OCI-LY7 (cell line): ENCODE results near the gene KCNE5. TPM values are rescaled to one million over a fixed set of nuclear protein-coding genes. Genes with fewer than 3 reads are reported as not detected.
"Not testable (repeated sequence)": the region's sequence is repeated elsewhere in the genome, so short reads cannot be mapped to it uniquely, and the experiment has no call there.

Source experiments
- BruUV-seq: library from RNA; stranded (reverse); fragments of 400-500 nt; replicated peaks from 2 replicates; lab custom pipeline; 2021; lab: Mats Ljungman, UMichigan
- CTCF ChIA-PET: fragments of 300-600 bp; sonication (Branson Sonifier 250); formaldehyde crosslinking; loops from one replicate; lab custom pipeline; 2022; ENCODE audit warnings: antibody characterized with exemption; ENCODE audit not compliant: unreplicated experiment; lab: Charles Lee
- POLR2A ChIA-PET: fragments of 300-600 bp; sonication (Branson Sonifier 250); formaldehyde crosslinking; loops from one replicate; lab custom pipeline; 2022; ENCODE audit warnings: antibody characterized with exemption; lab: Charles Lee
- DNase-seq: peaks from one replicate; pipeline ENCODE4 v3.0.0-alpha.2; 2015; ENCODE audit warnings: low spot score
- H2AFZ ChIP-seq: fragments of 200-600 bp; sonication (generic), shearing (Covaris generic); 2 replicates; pipeline ENCODE4 v1.6.1; 2014; ENCODE audit warnings: mild to moderate bottlenecking, antibody characterized with exemption, low read length, moderate library complexity
- H3K27ac ChIP-seq: fragments of 200-600 bp; sonication (generic); 2 replicates; pipeline ENCODE4 v1.5.1; 2014; ENCODE audit warnings: mixed run types, low read depth, mild to moderate bottlenecking, moderate library complexity, low read length, inconsistent platforms; ENCODE audit not compliant: poor library complexity, severe bottlenecking
- H3K36me3 ChIP-seq: fragments of 200-600 bp; sonication (generic); 2 replicates; pipeline ENCODE4 v1.6.1; 2014; ENCODE audit warnings: mild to moderate bottlenecking, antibody characterized with exemption, low read length, moderate library complexity, mixed read lengths; ENCODE audit not compliant: insufficient read depth
- H3K4me1 ChIP-seq: fragments of 200-600 bp; sonication (generic); 2 replicates; pipeline ENCODE4 v1.5.1; 2014; ENCODE audit warnings: mild to moderate bottlenecking, low read length; ENCODE audit not compliant: insufficient read depth, poor library complexity, severe bottlenecking
- H3K4me2 ChIP-seq: fragments of 200-600 bp; sonication (generic); 2 replicates; pipeline ENCODE4 v1.6.1; 2014; ENCODE audit warnings: mild to moderate bottlenecking, low read length
- H3K4me3 ChIP-seq: fragments of 200-600 bp; sonication (generic); 2 replicates; pipeline ENCODE4 v1.5.1; 2014; ENCODE audit warnings: mild to moderate bottlenecking, low read depth, low read length; ENCODE audit not compliant: poor library complexity, severe bottlenecking
- H3K79me2 ChIP-seq: fragments of 200-600 bp; sonication (generic); 2 replicates; pipeline ENCODE4 v1.6.1; 2016; ENCODE audit warnings: low read depth, mild to moderate bottlenecking, low read length, moderate library complexity, mixed read lengths; ENCODE audit not compliant: insufficient read depth
- H3K9me2 ChIP-seq: fragments of 200-600 bp; sonication (generic); 2 replicates; pipeline ENCODE4 v1.6.1; 2016; ENCODE audit warnings: mild to moderate bottlenecking, low read length, mixed read lengths; ENCODE audit not compliant: insufficient read depth
- H3K9me3 ChIP-seq: fragments of 200-600 bp; sonication (generic); 2 replicates; pipeline ENCODE4 v1.6.1; 2014; ENCODE audit warnings: mild to moderate bottlenecking, mixed run types, low read length, mixed read lengths
- H4K20me1 ChIP-seq: fragments of 200-600 bp; sonication (generic); 2 replicates; pipeline ENCODE4 v1.6.1; 2014; ENCODE audit warnings: mild to moderate bottlenecking, antibody characterized with exemption, low read length, moderate library complexity, mixed read lengths; ENCODE audit not compliant: insufficient read depth
- CTCF ChIP-seq: fragments of 200-600 bp; sonication (generic); conservative IDR thresholded peaks from 2 replicates; pipeline ENCODE4 v1.5.1; 2014; ENCODE audit warnings: mild to moderate bottlenecking, antibody characterized with exemption, low read length, moderate library complexity, mixed read lengths
- EZH2phosphoT487 ChIP-seq: fragments of 200-600 bp; sonication (generic); IDR thresholded peaks from 2 replicates; pipeline ENCODE4 v1.6.1; 2018; ENCODE audit warnings: low read depth, borderline replicate concordance, mild to moderate bottlenecking, mixed run types, antibody characterized with exemption, low read length, moderate library complexity, mixed read lengths
- intact Hi-C: fragments of 100-400 bp; cut with micrococcal nuclease; formaldehyde crosslinking; loops from one replicate; pipeline ENCODE4 v1.10.0; 2022; ENCODE audit not compliant: unreplicated experiment
- total RNA-seq, 2 experiments: library from RNA; depleted of rRNA in 1 of 2; stranded (reverse); fragments of >200 nt in 1 of 2; shearing (Covaris generic) in 1 of 2; gene quantifications; 2 replicates each; pipeline ENCODE4 v1.2.3, GENCODE V29; 2014 to 2022

KCNE5 gene
- total RNA-seq, 2 experiments from 2014 or later: not detected

- ChIA-PET POLR2A (no interaction called here), CTCF (no interaction called here)
- no TSS peak for BruUV-seq
- H3K27ac ChIP-seq: no peak overlapping the region
- H3K36me3 ChIP-seq: peaks cover 18% of the 10 kb centered on the region
- H3K4me1 ChIP-seq: no peaks in the 10 kb centered on the region
- H4K20me1 ChIP-seq: no peaks in the 10 kb centered on the region
- no peak overlapping the region for H2AFZ ChIP-seq
- TF ChIP-seq CTCF: no peak
- TF ChIP-seq EZH2phosphoT487: no peak
- intact Hi-C loops: no loop called here
- no peak for DNase-seq
- H3K9me2 ChIP-seq: no peaks in the 10 kb centered on the region
- no peaks in the 10 kb centered on the region for H3K9me3 ChIP-seq
- H3K79me2 ChIP-seq: no peaks in the 10 kb centered on the region
- no peak overlapping the region for H3K4me2 ChIP-seq
- no peak overlapping the region for H3K4me3 ChIP-seq
These were observed 29.6 kb upstream of the KCNE5 start for GRCh38 chrX:109654516-109655109.

- BruUV-seq, POLR2A ChIA-PET, H3K4me3 ChIP-seq, H4K20me1 ChIP-seq, H3K4me1 ChIP-seq, H3K27ac ChIP-seq, H3K36me3 ChIP-seq, intact Hi-C loops, H3K9me3 ChIP-seq, CTCF ChIA-PET, H3K9me2 ChIP-seq, H3K79me2 ChIP-seq, DNase-seq, H3K4me2 ChIP-seq, H2AFZ ChIP-seq: not testable (repeated sequence)
These were observed 19.7 kb upstream of the KCNE5 start for GRCh38 chrX:109644671-109645070.

- intact Hi-C loops: no loop called here
These were observed 18.7 kb upstream of the KCNE5 start for GRCh38 chrX:109643687-109644086.

More at GRCh38 chrX:109643687-109644086, 18.7 kb upstream of the KCNE5 start:
- CTCF ChIA-PET: no interaction called here
- Histone ChIP-seq H3K36me3 (no peaks in the 10 kb centered on the region; the same call in 1 of the 2 replicates), H3K4me1 (no peaks in the 10 kb centered on the region), H3K27ac (no peak overlapping the region), H3K4me3 (no peak overlapping the region), H3K9me3 (no peaks in the 10 kb centered on the region), H3K79me2 (no peaks in the 10 kb centered on the region), H2AFZ (no peak overlapping the region), H3K4me2 (no peak overlapping the region), H4K20me1 (no peaks in the 10 kb centered on the region), H3K9me2 (no peaks in the 10 kb centered on the region)
- POLR2A ChIA-PET: no interaction called here
- no peak for TF ChIP-seq CTCF
- no peak for TF ChIP-seq EZH2phosphoT487
- no TSS peak for BruUV-seq
- no peak for DNase-seq
